GM21390 (cell line): ENCODE measurements around the gene TAS2R13.

ENCODE experiments used
- ATAC-seq: cut with Tn5 transposase; IDR thresholded peaks from one replicate; pipeline ENCODE4 v1.9.1; 2021; ENCODE audit not compliant: unreplicated experiment

Gene TAS2R13

DNA sequence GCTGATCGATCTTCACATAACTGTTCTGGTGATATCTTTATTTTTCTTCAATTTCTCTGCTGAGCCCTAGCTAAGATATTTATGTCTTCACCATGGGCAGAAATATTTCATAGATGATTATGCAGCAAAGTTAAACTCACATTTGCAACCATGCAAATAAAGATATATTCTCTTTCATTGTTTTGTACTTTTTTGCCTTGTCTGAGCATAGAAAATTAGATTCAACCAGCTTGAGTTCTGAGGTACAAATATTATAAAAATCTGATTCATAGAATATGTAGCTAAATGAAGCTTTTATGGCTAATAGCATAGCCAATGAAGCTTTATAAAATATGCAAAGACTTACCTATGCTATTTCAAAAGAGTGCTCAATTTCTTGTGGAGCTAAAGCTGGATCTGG is at the start of gene TAS2R13:
Gene TAS2R13 (minus strand): TSS at position 101 of the 400 bp plus-strand sequence. CDS start 264 bp downstream, outside the sequence.
- ATAC-seq: no peak

GRCh38 chr12:10957741-10958140 is 48.4 kb upstream of the TAS2R13 start:
- no peak for ATAC-seq

- no peak for ATAC-seq
These were observed 46.7 kb upstream of the TAS2R13 start for GRCh38 chr12:10956085-10956484.

GRCh38 chr12:10952645-10953044 is 43.3 kb upstream of the TAS2R13 start:
- ATAC-seq: no peak

DNA sequence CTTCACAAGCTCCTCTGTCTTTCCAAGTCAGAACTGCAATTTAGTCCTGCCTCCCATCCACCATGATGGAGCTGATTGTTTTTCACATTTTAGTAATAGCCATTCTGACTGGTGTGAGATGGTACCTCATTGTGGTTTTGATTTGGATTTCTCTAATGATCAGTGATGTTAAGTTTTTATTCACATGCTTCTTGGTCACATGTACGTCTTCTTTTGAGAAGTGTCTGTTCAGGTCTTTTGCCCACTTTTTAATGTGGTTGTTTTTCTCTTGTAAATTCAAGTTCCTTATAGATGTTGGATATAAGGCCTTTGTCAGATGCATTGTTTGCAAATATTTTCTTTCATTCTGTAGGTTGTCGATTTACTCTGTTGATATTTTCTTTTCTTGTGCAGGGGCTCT is 33.8 kb upstream of the TAS2R13 start:
- ATAC-seq: no peak

GRCh38 chr12:10941916-10942607 is 32.7 kb upstream of the TAS2R13 start:
- no peak for ATAC-seq

DNA sequence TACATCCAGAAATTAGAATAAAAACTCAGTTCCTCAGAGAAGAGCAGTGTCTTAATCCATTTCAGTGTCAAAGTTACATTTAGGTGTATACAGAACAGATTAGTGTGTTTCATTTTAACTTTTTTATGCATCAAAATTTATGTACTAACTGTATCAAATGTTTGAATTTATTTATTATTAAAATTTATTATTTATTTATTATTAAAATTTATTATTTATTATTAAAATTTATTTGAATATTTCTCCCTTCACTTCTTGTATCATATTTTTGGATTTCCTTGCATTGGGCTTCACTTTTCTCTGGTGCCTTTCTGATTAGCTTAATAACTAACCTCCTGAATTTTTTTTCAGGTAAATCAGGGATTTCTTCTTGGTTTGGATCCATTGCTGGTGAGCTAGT is 32.0 kb upstream of the TAS2R13 start:
- ATAC-seq: no peak

GRCh38 chr12:10940389-10940788 is 31.0 kb upstream of the TAS2R13 start:
- no peak for ATAC-seq

GRCh38 chr12:10939163-10939562 is 29.8 kb upstream of the TAS2R13 start, which contains the start of gene TAS2R14:
TSS of gene TAS2R14 (minus strand) at chr12:10939263. CDS start at chr12:10939207, 56 bp downstream.
- ATAC-seq: no peak

GRCh38 chr12:10936506-10936905 is 27.1 kb upstream of the TAS2R13 start:
- ATAC-seq: no peak

GRCh38 chr12:10928746-10929286 is 19.5 kb upstream of the TAS2R13 start, which contains the start of gene PRH2:
TSS of gene PRH2 (plus strand) at chr12:10929236. CDS start at chr12:10929274, 38 bp downstream.
- ATAC-seq: no peak

GRCh38 chr12:10926269-10926668 is 16.9 kb upstream of the TAS2R13 start:
- ATAC-seq: no peak

DNA sequence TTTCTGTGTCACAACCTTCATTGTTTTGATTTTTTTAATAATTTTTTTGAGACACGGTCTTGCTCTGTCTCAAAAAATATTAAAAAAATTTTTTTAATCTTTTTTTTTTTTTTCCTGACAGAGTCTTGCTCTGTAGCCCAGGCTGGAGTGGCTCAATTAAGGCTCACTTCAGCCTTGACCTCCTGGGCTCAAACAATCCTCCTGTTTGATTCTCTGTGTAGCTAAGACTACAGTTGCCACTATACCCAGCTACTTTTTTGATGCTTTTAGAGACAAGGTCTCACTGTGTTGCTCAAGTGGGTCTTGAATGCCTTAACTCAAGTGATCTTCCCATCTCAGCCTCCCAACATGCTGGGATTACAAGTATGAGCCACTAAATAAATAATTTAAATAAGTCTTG is 10.4 kb upstream of the TAS2R13 start:
- no peak for ATAC-seq

- ATAC-seq: no peak
These were observed 1.0 kb upstream of the TAS2R13 start for GRCh38 chr12:10910380-10910779.

- ATAC-seq: no peak
These were observed 4.7 kb downstream of the TAS2R13 start for GRCh38 chr12:10904686-10905085.

- no peak for ATAC-seq
These were observed 7.9 kb downstream of the TAS2R13 start for GRCh38 chr12:10901427-10901826.

- no peak for ATAC-seq
These were observed 8.4 kb downstream of the TAS2R13 start for GRCh38 chr12:10900972-10901371.

DNA sequence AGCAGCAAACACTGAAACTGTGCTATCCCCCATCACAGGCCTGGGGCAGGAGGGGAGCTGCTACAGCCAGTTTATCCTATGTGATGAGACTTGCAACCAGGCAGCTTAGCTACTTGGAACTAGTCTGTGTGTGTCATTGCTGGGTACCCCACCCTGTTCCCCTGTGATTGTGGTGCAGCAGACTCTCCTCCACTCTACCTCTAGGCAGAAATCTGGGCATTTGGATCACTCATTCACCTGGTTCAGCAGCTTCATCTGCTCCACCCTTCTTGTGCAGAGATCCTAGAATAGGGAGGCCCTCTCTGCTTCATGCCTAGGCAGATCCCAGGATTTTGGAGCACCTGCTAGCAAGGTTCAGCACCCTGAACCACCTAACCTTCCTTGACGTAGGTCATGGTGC is 8.8 kb downstream of the TAS2R13 start:
- no peak for ATAC-seq

DNA sequence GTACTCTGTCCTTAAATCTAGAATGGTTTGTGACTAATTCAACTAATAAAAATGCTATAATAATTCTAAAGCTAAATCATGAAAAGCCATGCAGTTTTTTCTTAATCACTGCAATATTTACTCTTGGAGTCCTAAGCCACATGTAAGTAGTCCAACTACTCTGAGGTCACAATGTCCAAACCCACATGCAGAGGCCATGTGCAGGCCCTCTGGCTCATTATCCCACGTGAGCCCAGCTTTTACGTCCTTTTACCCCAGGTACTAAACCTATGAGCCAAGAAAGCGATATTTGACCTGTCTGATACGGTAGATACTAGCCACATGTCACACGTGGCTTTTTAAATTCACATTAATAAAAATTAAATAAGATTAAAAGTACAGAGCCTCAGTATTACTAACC is 12.5 kb downstream of the TAS2R13 start:
- no peak for ATAC-seq

GRCh38 chr12:10891937-10892336 is 17.4 kb downstream of the TAS2R13 start:
- no peak for ATAC-seq

DNA sequence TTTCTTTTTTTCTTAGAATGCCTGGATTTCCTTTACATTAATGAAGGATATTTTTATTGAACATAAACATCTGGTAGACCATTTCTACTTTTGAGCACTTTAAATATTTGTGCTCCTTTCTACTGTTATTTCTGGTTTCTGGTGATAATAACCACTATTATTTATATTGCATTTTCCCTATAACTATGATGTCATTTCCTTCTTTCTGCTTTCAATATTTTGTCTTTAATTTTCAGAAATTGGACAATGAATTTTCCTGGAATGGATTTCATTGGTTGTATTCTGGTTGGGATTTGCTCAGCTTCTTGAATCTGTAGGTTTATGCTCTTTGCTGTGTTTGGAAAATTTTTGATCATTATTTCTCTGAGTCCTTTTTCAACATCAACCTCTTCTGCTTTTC is 20.1 kb downstream of the TAS2R13 start:
- ATAC-seq: no peak

GRCh38 chr12:10884086-10884725 is 25.2 kb downstream of the TAS2R13 start, which contains the start of gene PRH1:
TSS of gene PRH1 (minus strand) at chr12:10884255. CDS start at chr12:10884217, 38 bp downstream.
- ATAC-seq: no peak
